GM21717 (cell line): ENCODE data around the gene HM13.
A peak's percentile ranks its signal among the peaks of the same experiment; 100 is the strongest.
"Not testable (repeated sequence)": the region's sequence is repeated elsewhere in the genome, so short reads cannot be mapped to it uniquely, and the experiment has no call there.

Experiments used
- ATAC-seq: cut with Tn5 transposase; IDR thresholded peaks from one replicate; pipeline ENCODE4 v1.9.1; 2021; ENCODE audit warnings: mild to moderate bottlenecking, moderate library complexity; ENCODE audit not compliant: unreplicated experiment

Gene HM13

DNA sequence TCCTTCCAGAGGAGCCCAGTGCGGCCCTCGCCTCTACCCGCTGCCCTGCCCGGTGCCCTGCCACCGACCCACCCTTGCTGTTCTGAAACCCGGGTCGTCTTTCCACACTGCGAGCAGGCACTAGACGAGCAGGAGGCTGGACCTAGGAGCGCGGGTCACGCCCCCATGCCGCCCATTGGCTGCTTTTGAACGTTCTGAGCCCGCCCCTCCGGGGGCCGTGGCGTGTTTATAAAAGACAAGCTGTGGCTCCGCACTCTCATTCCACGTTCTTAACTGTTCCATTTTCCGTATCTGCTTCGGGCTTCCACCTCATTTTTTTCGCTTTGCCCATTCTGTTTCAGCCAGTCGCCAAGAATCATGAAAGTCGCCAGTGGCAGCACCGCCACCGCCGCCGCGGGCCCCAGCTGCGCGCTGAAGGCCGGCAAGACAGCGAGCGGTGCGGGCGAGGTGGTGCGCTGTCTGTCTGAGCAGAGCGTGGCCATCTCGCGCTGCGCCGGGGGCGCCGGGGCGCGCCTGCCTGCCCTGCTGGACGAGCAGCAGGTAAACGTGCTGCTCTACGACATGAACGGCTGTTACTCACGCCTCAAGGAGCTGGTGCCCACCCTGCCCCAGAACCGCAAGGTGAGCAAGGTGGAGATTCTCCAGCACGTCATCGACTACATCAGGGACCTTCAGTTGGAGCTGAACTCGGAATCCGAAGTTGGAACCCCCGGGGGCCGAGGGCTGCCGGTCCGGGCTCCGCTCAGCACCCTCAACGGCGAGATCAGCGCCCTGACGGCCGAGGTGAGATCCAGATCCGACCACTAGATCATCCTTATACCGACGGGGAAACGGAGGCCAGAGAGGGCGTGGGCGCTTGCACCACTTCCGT, 91.0 kb downstream of the HM13 start, which contains the start of gene ID1:
ID1 (plus strand) TSS at position 259 of the 871 bp plus-strand sequence; CDS start at position 358, 99 bp downstream.
- peak; percentile 80 for ATAC-seq

DNA sequence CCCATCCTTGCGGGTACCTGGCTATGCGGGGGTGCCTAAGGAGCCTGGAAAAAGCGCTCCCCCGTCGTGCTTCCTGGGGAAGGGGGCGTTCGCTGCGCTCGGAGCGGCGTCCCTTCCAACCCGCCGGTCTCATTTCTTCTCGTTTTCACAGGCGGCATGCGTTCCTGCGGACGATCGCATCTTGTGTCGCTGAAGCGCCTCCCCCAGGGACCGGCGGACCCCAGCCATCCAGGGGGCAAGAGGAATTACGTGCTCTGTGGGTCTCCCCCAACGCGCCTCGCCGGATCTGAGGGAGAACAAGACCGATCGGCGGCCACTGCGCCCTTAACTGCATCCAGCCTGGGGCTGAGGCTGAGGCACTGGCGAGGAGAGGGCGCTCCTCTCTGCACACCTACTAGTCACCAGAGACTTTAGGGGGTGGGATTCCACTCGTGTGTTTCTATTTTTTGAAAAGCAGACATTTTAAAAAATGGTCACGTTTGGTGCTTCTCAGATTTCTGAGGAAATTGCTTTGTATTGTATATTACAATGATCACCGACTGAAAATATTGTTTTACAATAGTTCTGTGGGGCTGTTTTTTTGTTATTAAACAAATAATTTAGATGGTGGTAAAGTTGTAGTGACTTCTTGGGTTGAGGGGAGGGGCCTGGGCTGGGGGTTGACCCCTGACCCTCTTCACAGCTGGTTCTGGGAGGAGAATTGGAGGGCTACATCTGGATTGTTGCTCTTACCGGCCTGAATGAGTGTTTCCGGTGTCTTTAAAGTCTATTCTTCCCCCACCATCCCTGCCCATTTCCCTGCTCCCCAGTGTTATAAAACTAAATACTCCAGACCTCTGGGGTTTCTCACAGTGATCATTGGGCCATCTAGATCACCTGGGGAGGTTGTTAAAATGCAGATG, 91.9 kb downstream of the HM13 start:
- no peak for ATAC-seq

DNA sequence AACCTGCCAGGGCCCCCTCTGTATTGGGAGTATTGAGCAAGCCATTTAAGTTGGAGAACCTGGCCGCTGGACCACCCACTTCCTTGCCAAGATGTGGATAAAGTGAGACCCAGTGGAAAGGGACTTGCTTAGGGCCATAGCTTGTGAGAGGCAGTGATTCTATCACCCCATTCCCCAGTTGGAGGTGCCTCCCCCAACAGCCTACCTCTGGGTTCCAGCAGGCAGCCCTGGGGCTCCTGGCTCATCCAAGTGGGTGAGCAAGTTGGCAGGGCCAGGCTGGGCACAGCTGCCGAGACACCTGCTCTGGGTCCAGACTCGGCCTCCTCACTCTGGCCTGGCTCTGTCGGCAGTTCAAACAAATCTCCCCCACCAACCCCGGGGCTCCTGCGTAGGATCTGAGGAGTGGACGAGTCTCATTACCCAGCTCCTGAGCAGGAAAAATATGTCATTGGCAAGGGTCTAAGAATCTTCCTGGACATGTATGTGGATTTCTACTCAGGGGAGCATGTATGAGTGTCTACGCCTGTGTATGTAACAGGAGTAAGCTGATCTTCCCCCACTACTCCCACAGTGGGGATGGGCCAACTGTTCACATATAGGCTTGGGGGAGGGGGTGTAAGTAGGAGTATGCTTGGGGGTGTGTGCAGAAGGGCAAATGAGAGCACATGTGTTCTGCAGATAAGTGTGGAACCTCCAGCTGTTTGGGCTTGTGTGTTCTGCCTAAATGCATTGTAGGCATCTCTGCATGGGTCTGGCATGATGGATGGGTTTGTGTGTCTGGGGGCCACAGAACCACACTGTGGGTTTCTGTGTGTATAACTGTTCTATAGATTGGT, 92.8 kb downstream of the HM13 start:
- ATAC-seq = no peak

DNA sequence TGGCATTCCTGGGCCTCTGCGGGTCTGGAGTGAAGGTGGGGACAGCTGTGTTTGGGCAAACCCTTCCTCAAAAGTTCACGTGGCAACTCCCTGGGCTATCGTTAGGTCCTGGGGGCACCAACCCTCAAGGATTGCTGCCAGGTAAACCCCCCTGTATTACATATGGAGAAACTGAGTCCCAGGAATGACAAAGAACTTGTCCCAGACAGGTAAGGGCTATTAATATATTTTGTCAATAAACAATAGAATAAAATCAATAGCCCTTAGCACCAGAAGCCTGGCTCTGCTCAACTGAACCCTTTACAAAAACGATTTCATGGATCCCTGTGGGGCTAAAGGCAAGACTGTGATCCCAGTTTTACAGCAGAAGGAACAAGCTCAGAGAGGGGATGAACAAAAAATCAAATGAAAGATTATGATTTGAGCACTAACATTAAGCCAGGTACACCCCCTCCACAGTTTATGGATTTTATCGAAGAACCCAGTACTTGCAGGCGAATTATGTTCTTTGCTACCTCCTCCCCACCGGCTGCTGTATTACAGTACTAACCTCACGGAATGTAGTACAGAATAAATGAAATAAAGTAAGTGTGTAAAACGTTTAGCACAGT, 93.5 kb downstream of the HM13 start:
- no peak for ATAC-seq

DNA sequence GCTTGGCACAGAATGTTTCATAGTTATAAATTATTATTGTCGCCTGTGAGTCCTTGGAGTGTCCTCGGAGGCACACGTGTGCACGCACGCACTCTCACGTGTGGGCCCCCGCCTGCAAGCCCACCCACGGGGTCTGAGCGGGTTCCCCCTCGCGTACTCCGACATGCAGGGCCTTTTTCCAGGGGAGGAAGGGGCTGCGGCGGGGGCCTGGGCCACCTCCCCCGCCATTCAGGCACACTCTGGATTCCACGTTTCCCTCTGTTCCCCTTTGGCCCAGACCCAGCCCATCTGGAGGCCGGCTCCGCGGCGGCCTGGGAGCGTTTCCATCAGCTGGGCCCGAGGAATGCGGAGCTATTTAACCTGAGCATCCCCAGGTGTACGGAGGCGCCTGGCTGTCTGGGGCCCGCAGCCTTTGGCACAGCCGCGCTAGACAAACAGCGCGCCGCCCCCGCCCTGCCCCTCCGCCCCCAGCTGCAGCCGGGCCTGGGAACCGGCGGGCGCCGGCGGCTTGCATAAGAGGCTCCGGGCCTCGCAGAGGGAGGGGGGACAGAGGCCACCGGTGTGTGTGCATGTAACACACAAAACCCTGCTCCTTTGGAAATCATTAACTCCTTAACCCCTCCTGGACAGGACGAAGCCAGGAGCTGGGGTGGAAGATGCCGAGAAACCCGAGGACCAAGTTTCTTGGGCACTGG, 94.2 kb downstream of the HM13 start:
- no peak for ATAC-seq

DNA sequence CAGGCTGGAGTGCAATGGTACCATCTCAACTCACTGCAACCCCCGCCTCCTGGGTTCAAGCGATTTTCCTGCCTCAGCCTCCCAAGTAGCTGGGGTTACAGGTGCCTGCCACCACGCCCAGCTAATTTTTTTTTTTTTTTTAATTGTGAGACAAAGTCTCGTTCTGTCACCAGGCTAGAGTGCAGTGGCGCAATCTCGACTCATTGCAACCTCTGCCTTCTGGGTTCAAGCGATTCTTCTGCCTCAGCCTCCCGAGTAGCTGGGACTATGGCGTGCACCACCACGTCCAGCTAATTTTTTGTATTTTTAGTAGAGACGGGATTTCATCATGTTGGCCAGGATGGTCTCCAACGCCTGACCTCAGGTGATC, 98.0 kb downstream of the HM13 start:
- not testable (repeated sequence) for ATAC-seq

DNA sequence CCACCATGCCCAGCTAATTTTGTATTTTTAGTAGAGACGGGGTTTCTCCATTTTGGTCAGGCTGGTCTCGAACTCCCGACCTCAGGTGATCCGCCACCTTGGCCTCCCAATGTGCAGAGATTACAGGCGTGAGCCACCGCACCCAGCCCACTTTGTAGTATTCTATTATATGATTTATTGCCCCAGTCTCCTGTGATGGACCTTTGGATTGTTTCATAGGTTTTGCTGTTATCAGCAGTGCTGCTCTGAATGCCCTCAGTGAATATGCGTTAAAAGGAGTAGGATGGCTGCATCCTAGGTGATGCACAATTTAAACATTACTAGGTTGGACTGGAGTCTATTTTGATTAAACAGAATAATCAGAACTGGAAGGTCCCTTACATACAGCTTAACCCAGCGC, 101.2 kb downstream of the HM13 start:
- no peak for ATAC-seq

DNA sequence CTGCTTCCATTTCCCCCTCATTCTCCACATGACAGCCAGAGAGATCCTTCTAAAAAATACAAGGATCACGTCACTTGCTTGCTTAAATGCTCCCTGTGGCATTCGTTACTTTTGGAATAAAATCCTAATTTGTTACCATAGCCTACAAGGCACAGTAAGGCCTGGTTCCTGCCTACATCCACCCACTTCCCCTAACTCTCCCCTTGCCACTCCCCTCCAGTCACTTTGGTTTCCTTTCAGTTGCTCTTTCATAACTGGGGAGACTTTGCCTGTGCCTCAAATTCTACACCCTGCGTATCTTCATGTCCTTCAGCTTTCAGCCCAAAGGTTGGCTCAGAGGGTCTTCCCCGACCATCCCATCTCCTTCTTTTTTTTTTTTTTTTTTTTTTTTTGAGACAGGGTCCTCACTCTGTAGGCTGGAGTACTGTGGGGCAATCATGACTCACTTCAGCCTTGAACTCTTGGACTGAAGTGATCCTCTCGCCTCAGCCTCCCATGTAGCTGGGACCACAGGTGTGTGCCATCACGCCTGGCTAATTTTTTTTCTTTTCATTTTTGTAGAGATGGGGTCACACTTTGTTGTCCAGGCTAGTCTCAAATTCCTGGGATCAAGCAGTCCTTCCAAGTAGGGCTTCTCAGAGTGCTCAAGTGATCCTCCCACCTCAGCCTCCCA, 103.3 kb downstream of the HM13 start:
- ATAC-seq = peak; percentile 49
